IMR-90 (cell line): ENCODE measurements around the gene APC2. TPM values are rescaled to one million over a fixed set of nuclear protein-coding genes. Genes with fewer than 3 reads are reported as not detected.

ENCODE experiments used
- ATAC-seq: fragments of 200-7000 bp; cut with Tn5 transposase; 2 replicates; pipeline ENCODE4 v1.9.1; 2020; ENCODE audit warnings: low read depth, mild to moderate bottlenecking, moderate library complexity
- Bru-seq: library from RNA; stranded (reverse); fragments of 400-500 nt; gene quantifications from one replicate; lab custom pipeline; 2021; lab: Mats Ljungman, UMichigan
- BruChase-seq, 2 experiments: library from RNA; stranded (reverse); fragments of 400-500 nt; gene quantifications; one replicate each; lab custom pipeline; 2021; lab: Mats Ljungman, UMichigan
- BruUV-seq: library from RNA; stranded (reverse); fragments of 400-500 nt; replicated peaks from 2 replicates; lab custom pipeline; 2021; lab: Mats Ljungman, UMichigan
- CTCF ChIA-PET: fragments of 300-600 bp; formaldehyde crosslinking; extraction: SDS; loops from one replicate; lab custom pipeline; 2021; ENCODE audit warnings: antibody characterized with exemption; lab: Yijun Ruan, JAX
- POLR2A ChIA-PET: fragments of 300-600 bp; sonication (Branson Sonifier 250); formaldehyde crosslinking; loops from one replicate; lab custom pipeline; 2022; ENCODE audit warnings: antibody characterized with exemption; ENCODE audit not compliant: unreplicated experiment; lab: Charles Lee
- DNase-seq: peaks from one replicate; pipeline ENCODE4 v3.0.0; 2013
- H2AFZ ChIP-seq: replicated peaks from 2 replicates; pipeline ENCODE3; 2013; ENCODE audit warnings: low read length, mild to moderate bottlenecking; ENCODE audit not compliant: poor library complexity
- H2AK5ac ChIP-seq: 2 replicates; pipeline ENCODE4 v1.6.1; 2013; ENCODE audit warnings: low read depth, low read length, inconsistent platforms
- H2AK9ac ChIP-seq: replicated peaks from 2 replicates; pipeline ENCODE3; 2013; ENCODE audit warnings: mild to moderate bottlenecking, low read depth, low read length, moderate library complexity; ENCODE audit not compliant: poor library complexity
- H2BK120ac ChIP-seq: 2 replicates; pipeline ENCODE4 v1.6.1; 2013; ENCODE audit warnings: low read depth, low read length, inconsistent platforms
- H2BK15ac ChIP-seq: 3 replicates; pipeline ENCODE4 v1.6.1; 2013; ENCODE audit warnings: low read depth, low read length, inconsistent platforms
- H2BK20ac ChIP-seq: 2 replicates; pipeline ENCODE4 v1.6.1; 2013; ENCODE audit warnings: low read depth, mild to moderate bottlenecking, inconsistent platforms, low read length, moderate library complexity
- H2BK5ac ChIP-seq: 2 replicates; pipeline ENCODE4 v1.6.1; 2013; ENCODE audit warnings: mild to moderate bottlenecking, low read depth, low read length, inconsistent platforms; ENCODE audit not compliant: poor library complexity, severe bottlenecking
- H3K14ac ChIP-seq: replicated peaks from 2 replicates; pipeline ENCODE4 v1.6.1; 2013; ENCODE audit warnings: low read depth, low read length, inconsistent platforms
- H3K18ac ChIP-seq: 2 replicates; pipeline ENCODE4 v1.6.1; 2013; ENCODE audit warnings: low read depth, low read length, control low read depth
- H3K23ac ChIP-seq: 2 replicates; pipeline ENCODE4 v1.6.1; 2013; ENCODE audit warnings: low read depth, low read length, inconsistent platforms
- H3K27ac ChIP-seq: 2 replicates; pipeline ENCODE4 v1.5.1; 2013; ENCODE audit warnings: mild to moderate bottlenecking, control low read depth, low read length; ENCODE audit not compliant: insufficient read depth
- H3K27me3 ChIP-seq: 2 replicates; pipeline ENCODE4 v1.6.1; 2013; ENCODE audit warnings: low read length; ENCODE audit not compliant: control insufficient read depth, insufficient read depth
- H3K36me3 ChIP-seq: 2 replicates; pipeline ENCODE4 v1.6.1; 2013; ENCODE audit warnings: low read length, mixed read lengths; ENCODE audit not compliant: control insufficient read depth, insufficient read depth
- H3K4ac ChIP-seq: 2 replicates; pipeline ENCODE4 v1.6.1; 2013; ENCODE audit warnings: low read depth, low read length, inconsistent platforms
- H3K4me1 ChIP-seq: 2 replicates; pipeline ENCODE4 v1.6.1; 2013; ENCODE audit warnings: low read length, mixed read lengths; ENCODE audit not compliant: control insufficient read depth, insufficient read depth
- H3K4me2 ChIP-seq: 2 replicates; pipeline ENCODE4 v1.6.1; 2013; ENCODE audit warnings: low read depth, mild to moderate bottlenecking, control low read depth, low read length, moderate library complexity
- H3K4me3 ChIP-seq: 2 replicates; pipeline ENCODE4 v1.5.1; 2013; ENCODE audit warnings: low read depth, mild to moderate bottlenecking, control low read depth, low read length, moderate library complexity; ENCODE audit not compliant: insufficient read depth
- H3K56ac ChIP-seq: 2 replicates; pipeline ENCODE4 v1.6.1; 2013; ENCODE audit warnings: low read length, inconsistent platforms; ENCODE audit not compliant: insufficient read depth; ENCODE audit errors: extremely low read depth
- H3K79me1 ChIP-seq, 2 experiments: 2 replicates each; pipeline ENCODE4 v1.6.1; 2013; ENCODE audit warnings: low read length in 2 of 2, inconsistent platforms in 1 of 2, low read depth in 1 of 2
- H3K9ac ChIP-seq: 2 replicates; pipeline ENCODE4 v1.6.1; 2013; ENCODE audit warnings: low read depth, low read length, control low read depth
- H3K9me1 ChIP-seq: 2 replicates; pipeline ENCODE4 v1.6.1; 2013; ENCODE audit warnings: low read length, inconsistent platforms; ENCODE audit not compliant: insufficient read depth
- H3K9me3 ChIP-seq: 2 replicates; pipeline ENCODE4 v1.6.1; 2013; ENCODE audit warnings: low read length; ENCODE audit not compliant: control insufficient read depth, insufficient read depth
- H4K20me1 ChIP-seq: 2 replicates; pipeline ENCODE4 v1.6.1; 2013; ENCODE audit warnings: low read length, inconsistent platforms; ENCODE audit not compliant: insufficient read depth
- H4K5ac ChIP-seq: 2 replicates; pipeline ENCODE4 v1.6.1; 2013; ENCODE audit warnings: mild to moderate bottlenecking, low read depth, low read length, control low read depth
- H4K8ac ChIP-seq, 2 experiments: 2 replicates each; pipeline ENCODE4 v1.6.1; 2013; ENCODE audit warnings: low read depth in 2 of 2, low read length in 2 of 2, control low read depth in 1 of 2, inconsistent platforms in 1 of 2
- H4K91ac ChIP-seq: 2 replicates; pipeline ENCODE4 v1.6.1; 2013; ENCODE audit warnings: low read depth, low read length, inconsistent platforms; ENCODE audit not compliant: insufficient read depth
- CEBPB ChIP-seq: IDR thresholded peaks from 2 replicates; pipeline ENCODE4 v1.6.1; 2012; ENCODE audit warnings: low read depth, low read length, improper control_type of control experiment
- MAZ ChIP-seq: IDR thresholded peaks from 2 replicates; pipeline ENCODE4 v1.6.1; 2012; ENCODE audit warnings: low read depth, mild to moderate bottlenecking, low read length, improper control_type of control experiment, moderate library complexity, borderline replicate concordance
- WGBS, 2 experiments: methylation state at CpG; one replicate each; pipeline versions ENCODE4 v1.1.5 to v1.1.7; 2013; ENCODE audit warnings: missing lambda C conversion rate in 2 of 2; ENCODE audit not compliant: insufficient read length in 1 of 2; ENCODE audit errors: extremely low coverage in 2 of 2; 5-methylcytosine and 5-hydroxymethylcytosine counted together
- dilution Hi-C: fragments of 300-500 bp; cut with HindIII; formaldehyde crosslinking; loops from one replicate; pipeline ENCODE4 v1.14.3; 2018; ENCODE audit warnings: low sequenced_read_pairs; ENCODE audit not compliant: unreplicated experiment
- in situ Hi-C: fragments of 300-500 bp; cut with MboI; formaldehyde crosslinking; loops from 3 replicates; pipeline ENCODE4 v1.14.3; 2019; ENCODE audit warnings: low sequenced_read_pairs, inconsistent platforms, mixed read lengths
- intact Hi-C: fragments of 100-400 bp; cut with micrococcal nuclease; formaldehyde crosslinking; loops from 2 replicates; pipeline ENCODE4 v1.10.0; 2022
- long read RNA-seq: library from polyadenylated mRNA; unstranded; transcript quantifications from one replicate; pipeline ENCODE4 v2.0.0, GENCODE V29; 2021; ENCODE audit not compliant: unreplicated experiment
- polyA plus RNA-seq, 3 experiments: library from polyadenylated mRNA; depleted of rRNA; stranded (reverse); fragments of >200 nt; gene quantifications; 2 replicates each; pipeline ENCODE4 v1.2.3, GENCODE V29; 2012; ENCODE audit warnings: low replicate concordance in 1 of 3
- total RNA-seq: library from RNA; depleted of rRNA; stranded (reverse); fragments of >200 nt; gene quantifications from 2 replicates; pipeline ENCODE4 v1.2.3, GENCODE V29; 2012; rRNA removed

The APC2 gene, protein sequence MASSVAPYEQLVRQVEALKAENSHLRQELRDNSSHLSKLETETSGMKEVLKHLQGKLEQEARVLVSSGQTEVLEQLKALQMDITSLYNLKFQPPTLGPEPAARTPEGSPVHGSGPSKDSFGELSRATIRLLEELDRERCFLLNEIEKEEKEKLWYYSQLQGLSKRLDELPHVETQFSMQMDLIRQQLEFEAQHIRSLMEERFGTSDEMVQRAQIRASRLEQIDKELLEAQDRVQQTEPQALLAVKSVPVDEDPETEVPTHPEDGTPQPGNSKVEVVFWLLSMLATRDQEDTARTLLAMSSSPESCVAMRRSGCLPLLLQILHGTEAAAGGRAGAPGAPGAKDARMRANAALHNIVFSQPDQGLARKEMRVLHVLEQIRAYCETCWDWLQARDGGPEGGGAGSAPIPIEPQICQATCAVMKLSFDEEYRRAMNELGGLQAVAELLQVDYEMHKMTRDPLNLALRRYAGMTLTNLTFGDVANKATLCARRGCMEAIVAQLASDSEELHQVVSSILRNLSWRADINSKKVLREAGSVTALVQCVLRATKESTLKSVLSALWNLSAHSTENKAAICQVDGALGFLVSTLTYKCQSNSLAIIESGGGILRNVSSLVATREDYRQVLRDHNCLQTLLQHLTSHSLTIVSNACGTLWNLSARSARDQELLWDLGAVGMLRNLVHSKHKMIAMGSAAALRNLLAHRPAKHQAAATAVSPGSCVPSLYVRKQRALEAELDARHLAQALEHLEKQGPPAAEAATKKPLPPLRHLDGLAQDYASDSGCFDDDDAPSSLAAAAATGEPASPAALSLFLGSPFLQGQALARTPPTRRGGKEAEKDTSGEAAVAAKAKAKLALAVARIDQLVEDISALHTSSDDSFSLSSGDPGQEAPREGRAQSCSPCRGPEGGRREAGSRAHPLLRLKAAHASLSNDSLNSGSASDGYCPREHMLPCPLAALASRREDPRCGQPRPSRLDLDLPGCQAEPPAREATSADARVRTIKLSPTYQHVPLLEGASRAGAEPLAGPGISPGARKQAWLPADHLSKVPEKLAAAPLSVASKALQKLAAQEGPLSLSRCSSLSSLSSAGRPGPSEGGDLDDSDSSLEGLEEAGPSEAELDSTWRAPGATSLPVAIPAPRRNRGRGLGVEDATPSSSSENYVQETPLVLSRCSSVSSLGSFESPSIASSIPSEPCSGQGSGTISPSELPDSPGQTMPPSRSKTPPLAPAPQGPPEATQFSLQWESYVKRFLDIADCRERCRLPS (N-terminal part only)
- total RNA-seq, result 0.28 and 0.36 TPM in 2 replicates
- 0.41 and 0.42 TPM in 2 replicates for polyA plus RNA-seq (2012; rRNA removed)
- 0.17 and 0.55 TPM in 2 replicates for polyA plus RNA-seq (2012; cell fraction: cytosol; rRNA removed)
- polyA plus RNA-seq (2012; cell fraction: nucleus; rRNA removed; ENCODE audit: low replicate concordance), result 0.89 and 2.3 TPM in 2 replicates
- Bru-seq, nascent RNA, result percentile 24 among the genes with signal in this experiment
- percentile 28 among the genes with signal in this experiment for BruChase-seq, experiment 1, labeled RNA remaining after a 6-hour chase
- BruChase-seq, experiment 2, labeled RNA remaining after a 2-hour chase, result percentile 28 among the genes with signal in this experiment
- long read RNA-seq, partial matches to known transcripts, result 0 of 7 reads
- long read RNA-seq, other reads (novel, unspliced or antisense), result 7 of 7 reads

DNA sequence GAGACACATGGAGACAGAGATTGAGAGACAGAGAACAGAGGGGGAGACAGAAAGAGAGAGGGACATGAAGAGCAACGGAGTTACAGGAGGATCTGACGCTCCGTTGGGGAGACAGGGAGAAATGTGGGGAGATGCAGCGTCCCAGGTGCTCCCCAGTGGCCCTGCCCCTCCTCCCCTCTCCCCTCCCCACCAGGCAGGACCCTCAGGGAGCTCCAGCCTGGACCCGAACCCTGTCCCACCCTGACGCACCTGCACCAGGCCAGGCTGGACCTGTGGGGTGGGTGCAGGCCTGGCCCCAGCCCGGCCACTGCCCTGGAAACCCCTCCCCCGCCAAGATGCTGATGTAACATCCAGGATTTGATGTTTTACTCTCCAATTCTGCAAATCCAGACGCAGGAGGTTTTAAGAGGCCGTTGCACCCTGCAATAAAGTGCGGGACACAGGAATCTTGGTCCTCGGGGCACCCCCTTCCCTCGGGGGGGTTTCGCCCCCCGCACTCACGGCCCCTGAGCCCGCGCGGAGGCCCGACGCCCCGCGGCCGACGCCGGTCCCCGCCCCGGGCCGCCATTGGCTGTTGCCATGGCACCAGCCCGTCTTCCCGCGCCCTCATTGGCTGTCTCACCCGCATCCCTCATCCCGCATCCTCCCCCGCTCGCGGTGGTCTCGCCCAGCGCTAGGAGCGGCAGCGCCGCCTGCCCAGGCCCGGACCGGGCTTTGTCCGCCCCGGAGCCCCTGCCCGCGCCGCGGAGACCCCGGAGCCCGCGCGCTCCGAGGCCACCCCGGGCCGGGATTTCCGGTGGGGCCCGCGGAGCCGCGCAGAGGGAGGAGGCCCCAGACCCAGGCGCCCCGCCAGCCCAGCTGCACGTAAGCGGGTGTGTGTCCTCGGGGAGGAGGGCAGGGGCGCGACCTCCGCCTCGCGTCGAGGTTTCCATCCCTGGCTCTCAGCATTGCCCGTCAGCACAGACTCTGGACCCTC is at the start of gene APC2:
Gene APC2 (plus strand): TSS at position 655 of the 976 bp plus-strand sequence. CDS start 2,881 bp downstream, outside the sequence.
- no peak for TF ChIP-seq MAZ
- TF ChIP-seq CEBPB, result 0 out of 2 replicates have a peak, but pooled peaks have one; percentile 23
- intact Hi-C loops, result no loop called here
- Histone ChIP-seq H3K4me3 (0 out of 2 replicates have a peak within 1 kb of the TSS, but pooled peaks have one; percentile 15), H3K4me1 (peaks cover 5% of the 10 kb centered on the region; the same call in 1 of the 2 replicates), H3K79me1 (0 out of 4 replicates have a peak, but pooled peaks cover 0 to 3% of the 10 kb centered on the region in 2 experiments), H2AK5ac (no peak within 1 kb of the TSS), H2BK5ac (no peak within 1 kb of the TSS), H3K36me3 (no peaks in the 10 kb centered on the region), H3K18ac (no peak within 1 kb of the TSS), H3K27me3 (peaks cover 70% of the 10 kb centered on the region), H3K56ac (no peak within 1 kb of the TSS), H3K4me2 (peak within 1 kb of the TSS; percentile 52), H2BK15ac (no peak within 1 kb of the TSS), H4K8ac (peak within 1 kb of the TSS in 1 of 2 experiments; percentile 15; a peak in 1 of 4 replicates), H3K27ac (no peak within 1 kb of the TSS), H4K20me1 (peaks cover 45% of the 10 kb centered on the region), H4K5ac (no peak within 1 kb of the TSS), H4K91ac (no peak within 1 kb of the TSS), H3K4ac (no peak within 1 kb of the TSS; the same call in 1 of the 2 replicates), H3K23ac (no peak within 1 kb of the TSS), H3K9me1 (no peaks in the 10 kb centered on the region), H3K14ac (no peak within 1 kb of the TSS), H2BK20ac (no peak within 1 kb of the TSS), H3K9ac (no peak within 1 kb of the TSS), H2BK120ac (no peak within 1 kb of the TSS), H3K9me3 (no peaks in the 10 kb centered on the region), H2AFZ (peak within 1 kb of the TSS; percentile 86), H2AK9ac (peak within 1 kb of the TSS; percentile 44)
- dilution Hi-C loops, result no loop called here
- no TSS peak for BruUV-seq
- ChIA-PET POLR2A (no interaction called here), CTCF (no interaction called here)
- in situ Hi-C loops, result no loop called here
- DNase-seq (peak; percentile 44), ATAC-seq (peak; percentile 61)
- 4% methylated on average over 9 of the region's 74 CpGs; no CpG with 5 or more reads in 1 of the 2 experiments for WGBS, 2 experiments
